DND-41 (cell line): Measurements from ENCODE around the gene CLCN7.

Experiments
- CTCF ChIP-seq: IDR thresholded peaks from 2 replicates; pipeline ENCODE4 v1.5.1; 2012; ENCODE audit warnings: borderline replicate concordance, low read length, moderate library complexity, mild to moderate bottlenecking; ENCODE audit not compliant: poor library complexity, severe bottlenecking; ENCODE audit errors: extremely low read depth
- EZH2 ChIP-seq: IDR thresholded peaks from 3 replicates; pipeline ENCODE4 v1.6.1; 2012; ENCODE audit warnings: borderline replicate concordance, low read depth, mild to moderate bottlenecking, moderate library complexity, low read length, inconsistent platforms; ENCODE audit not compliant: severe bottlenecking

GRCh38 chr16:1450218-1450617, 24.6 kb downstream of the CLCN7 start:
- peak; percentile 8 for TF ChIP-seq CTCF
- TF ChIP-seq EZH2 = no peak
